GDM1 (cell line): Measurements from ENCODE around the gene ULBP2.
"Not testable (repeated sequence)": the region's sequence is repeated elsewhere in the genome, so short reads cannot be mapped to it uniquely, and the experiment has no call there.

Source experiments
- DNase-seq: peaks from one replicate; lab custom pipeline; 2025; lab: John Stamatoyannopoulos, UW

The ULBP2 gene

GRCh38 chr6:149951626-149952025, 9.8 kb downstream of the ULBP2 start:
- DNase-seq: no peak

GRCh38 chr6:149953390-149953789, 11.6 kb downstream of the ULBP2 start:
- DNase-seq: not testable (repeated sequence)

- not testable (repeated sequence) for DNase-seq
Observed at GRCh38 chr6:149953934-149954327, 12.1 kb downstream of the ULBP2 start.

GRCh38 chr6:149954328-149954983, 12.6 kb downstream of the ULBP2 start:
- not testable (repeated sequence) for DNase-seq

- not testable (repeated sequence) for DNase-seq
Observed at GRCh38 chr6:149954984-149955653, 13.3 kb downstream of the ULBP2 start.

GRCh38 chr6:149955654-149956317, 14.0 kb downstream of the ULBP2 start:
- DNase-seq: not testable (repeated sequence)

- DNase-seq: not testable (repeated sequence)
Observed at GRCh38 chr6:149958124-149958523, 16.3 kb downstream of the ULBP2 start.

- not testable (repeated sequence) for DNase-seq
Observed at GRCh38 chr6:149959806-149960205, 18.0 kb downstream of the ULBP2 start.

GRCh38 chr6:149960488-149960887, 18.7 kb downstream of the ULBP2 start:
- DNase-seq: no peak

GRCh38 chr6:149961728-149962425, 20.1 kb downstream of the ULBP2 start:
- DNase-seq: no peak

- DNase-seq: no peak
Observed at GRCh38 chr6:149962461-149963211, 20.8 kb downstream of the ULBP2 start.

GRCh38 chr6:149963212-149963461, 21.3 kb downstream of the ULBP2 start:
- DNase-seq: no peak

- DNase-seq: peak; percentile 38
Observed at GRCh38 chr6:149963462-149964307, 21.9 kb downstream of the ULBP2 start, which contains the start of gene ULBP1. Gene ULBP1, plus strand, starts transcription at chr6:149963943. Its CDS starts 107 bp downstream, at chr6:149964050.

- DNase-seq: no peak
Observed at GRCh38 chr6:149964308-149965193, 22.7 kb downstream of the ULBP2 start.

GRCh38 chr6:149965194-149966020, 23.6 kb downstream of the ULBP2 start:
- DNase-seq: no peak

GRCh38 chr6:149966319-149966718, 24.5 kb downstream of the ULBP2 start:
- not testable (repeated sequence) for DNase-seq

- no peak for DNase-seq
Observed at GRCh38 chr6:149967591-149967990, 25.8 kb downstream of the ULBP2 start.

- not testable (repeated sequence) for DNase-seq
Observed at GRCh38 chr6:149967999-149968398, 26.2 kb downstream of the ULBP2 start.

GRCh38 chr6:149968909-149969308, 27.1 kb downstream of the ULBP2 start:
- DNase-seq: not testable (repeated sequence)
